GM15510 (cell line): ENCODE results near the gene ADAMTS8.

ENCODE experiments used
- POLR2A ChIP-seq: IDR thresholded peaks from 3 replicates; pipeline ENCODE4 v1.6.1; 2011; ENCODE audit warnings: borderline replicate concordance; ENCODE audit not compliant: insufficient read length; ENCODE audit errors: extremely low read depth

Gene ADAMTS8

DNA sequence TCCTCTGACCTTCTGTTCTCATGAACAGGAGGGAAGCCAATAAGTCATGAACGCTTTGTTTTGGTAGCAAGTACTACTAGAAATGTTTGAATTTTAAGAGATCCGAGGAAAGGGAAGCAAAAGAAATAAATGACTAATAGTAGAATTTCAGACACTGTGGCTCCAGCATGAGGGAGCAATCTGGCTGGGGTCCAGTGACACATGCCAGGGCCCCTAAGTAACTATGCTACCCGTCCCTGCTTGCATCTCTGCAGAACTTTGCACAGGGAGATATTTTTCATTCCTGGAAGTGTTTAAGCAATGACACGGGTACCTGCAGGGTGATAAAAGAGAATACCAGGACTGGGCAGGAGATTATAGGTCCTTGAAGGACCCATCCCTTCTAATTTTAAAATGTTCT, 7.3 kb upstream of the ADAMTS8 start:
- TF ChIP-seq POLR2A: no peak

GRCh38 chr11:130434521-130435223, 6.3 kb upstream of the ADAMTS8 start:
- no peak for TF ChIP-seq POLR2A

GRCh38 chr11:130433357-130433756, 4.9 kb upstream of the ADAMTS8 start:
- TF ChIP-seq POLR2A: no peak

- no peak for TF ChIP-seq POLR2A
Observed at GRCh38 chr11:130431801-130432200, 3.4 kb upstream of the ADAMTS8 start.

DNA sequence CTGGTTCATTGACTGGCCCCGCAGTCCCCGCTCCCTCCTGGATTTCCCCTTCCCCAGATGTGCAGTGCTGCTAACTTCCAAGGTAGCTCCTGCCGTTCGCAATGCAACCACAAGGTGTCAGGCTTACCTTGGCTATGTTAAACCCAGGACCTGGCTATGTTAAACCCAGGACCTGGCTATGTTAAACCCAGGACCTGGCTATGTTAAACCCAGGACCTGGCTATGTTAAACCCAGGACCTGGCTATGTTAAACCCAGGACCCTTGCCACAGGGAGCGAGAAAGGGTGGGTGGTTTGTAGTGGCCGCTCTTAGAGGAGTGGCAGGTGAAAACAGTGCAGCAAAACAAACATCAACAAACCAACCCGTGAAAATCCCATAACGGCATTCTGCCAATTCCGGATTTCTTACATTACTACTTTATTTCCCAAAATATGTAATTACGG, 2.9 kb upstream of the ADAMTS8 start:
- no peak for TF ChIP-seq POLR2A

- no peak for TF ChIP-seq POLR2A
Observed at GRCh38 chr11:130429983-130430382, 1.6 kb upstream of the ADAMTS8 start.

DNA sequence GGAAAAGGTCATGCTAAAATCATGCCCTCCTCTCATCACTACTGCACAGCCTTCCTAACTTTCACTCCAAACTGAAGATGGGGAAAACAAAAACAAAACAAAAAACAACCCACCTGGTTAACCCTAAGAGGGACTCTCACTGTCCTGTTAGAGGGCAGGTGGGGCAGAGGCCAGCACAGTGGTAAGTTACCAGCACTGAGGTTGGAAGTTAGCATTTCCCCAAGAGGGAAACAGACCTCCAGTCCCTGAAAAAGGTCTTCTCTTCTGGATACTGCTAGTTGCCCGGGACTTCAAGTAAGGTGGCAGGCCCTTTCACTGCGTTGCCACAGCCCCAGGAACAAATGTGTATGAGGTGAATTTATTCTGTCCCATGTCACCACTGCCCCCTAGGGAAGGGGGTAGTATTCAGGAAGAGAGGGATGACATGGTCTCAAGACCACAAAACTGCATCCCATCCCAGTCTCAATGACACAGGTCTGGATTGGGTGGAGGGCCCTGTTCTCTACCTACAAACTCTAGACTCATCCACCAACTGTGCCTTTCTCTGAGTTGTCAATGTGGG, 792 bp upstream of the ADAMTS8 start:
- TF ChIP-seq POLR2A: no peak

DNA sequence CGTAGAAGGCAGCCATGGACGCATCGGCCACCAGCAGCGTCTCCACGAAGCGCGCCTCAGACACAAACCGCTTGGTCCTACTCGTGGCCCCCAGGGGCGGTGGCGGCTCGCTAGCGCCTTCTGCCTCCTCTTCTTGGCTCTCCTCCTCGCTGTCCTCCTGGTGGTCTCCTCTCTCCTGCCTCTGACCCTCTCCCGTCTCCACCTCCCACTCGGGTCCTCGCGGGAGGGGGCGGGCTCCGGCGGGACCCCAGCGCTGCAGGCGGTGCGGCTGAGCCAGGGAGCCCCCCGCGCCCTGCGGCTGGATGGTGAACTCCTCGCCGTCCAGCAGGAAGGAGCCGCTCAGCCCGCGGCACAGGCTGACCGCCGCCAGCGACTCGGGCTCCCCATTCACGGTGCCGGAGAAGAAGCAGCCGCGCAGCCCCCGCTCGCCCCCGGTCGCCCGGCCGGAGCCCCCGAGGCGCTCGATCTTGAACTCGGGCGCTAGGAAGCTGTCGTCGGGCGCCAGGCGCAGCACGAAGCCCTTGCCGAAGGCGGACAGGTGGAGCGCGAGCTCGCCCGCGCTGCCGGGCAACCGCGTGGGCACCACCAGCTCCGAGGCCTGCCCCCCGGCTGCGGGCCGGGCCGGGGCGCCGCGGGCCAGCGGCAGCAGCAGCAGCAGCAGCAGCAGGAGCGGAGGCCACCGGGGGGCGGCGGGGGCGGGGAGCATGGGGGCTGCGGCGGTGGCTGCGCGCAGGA, 661 bp downstream of the ADAMTS8 start:
- no peak for TF ChIP-seq POLR2A

GRCh38 chr11:130426837-130427341, 1.5 kb downstream of the ADAMTS8 start:
- TF ChIP-seq POLR2A: no peak

GRCh38 chr11:130426223-130426836, 2.1 kb downstream of the ADAMTS8 start:
- no peak for TF ChIP-seq POLR2A

DNA sequence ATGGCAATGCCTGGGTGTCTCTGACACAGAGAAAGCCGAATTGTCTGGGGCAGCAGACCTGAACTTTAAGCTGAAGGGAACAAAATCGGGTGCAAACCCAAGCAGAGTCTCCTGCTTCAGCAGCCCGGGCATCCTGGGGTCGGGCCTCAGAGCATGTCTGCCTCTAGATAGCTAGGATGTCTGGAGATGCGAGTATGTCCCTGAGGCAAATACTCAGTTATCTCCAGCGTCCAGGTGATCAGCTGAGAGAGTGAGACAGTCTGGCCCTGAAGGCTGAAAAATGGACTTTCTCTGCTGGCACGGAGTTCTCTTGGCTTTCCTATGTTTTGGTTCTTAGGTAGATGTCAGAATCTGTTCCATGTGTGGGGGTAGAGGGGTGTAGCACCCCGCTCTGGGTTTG, 3.3 kb downstream of the ADAMTS8 start:
- no peak for TF ChIP-seq POLR2A

DNA sequence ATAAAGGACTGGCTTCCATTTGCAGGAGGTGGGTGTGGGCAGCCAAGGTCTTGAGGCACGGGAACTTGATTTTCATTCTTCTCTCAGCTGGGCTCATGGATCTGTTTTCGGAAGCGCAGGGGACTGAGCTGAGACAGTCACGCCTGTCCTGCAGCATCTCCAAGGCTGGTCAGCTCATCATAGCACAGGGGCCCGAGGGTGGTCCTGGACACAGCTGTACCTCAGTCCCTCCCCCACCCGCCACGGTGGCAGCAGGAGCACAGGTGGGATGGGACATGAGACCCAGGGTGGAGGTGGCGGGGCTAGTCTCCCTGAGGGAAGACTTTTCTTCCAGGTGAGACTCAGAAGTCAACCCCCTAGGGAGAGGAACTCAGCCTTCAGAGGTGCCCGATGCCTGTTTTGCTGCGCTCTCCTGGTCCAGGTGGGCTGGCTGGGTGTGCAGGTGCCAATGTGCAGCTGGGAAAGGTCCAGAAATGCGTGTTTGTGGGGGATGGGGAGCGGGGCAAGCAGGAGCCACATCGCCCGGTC, 3.7 kb downstream of the ADAMTS8 start:
- no peak for TF ChIP-seq POLR2A

GRCh38 chr11:130423541-130424142, 4.8 kb downstream of the ADAMTS8 start:
- TF ChIP-seq POLR2A: no peak

- no peak for TF ChIP-seq POLR2A
Observed at GRCh38 chr11:130422251-130422995, 6.0 kb downstream of the ADAMTS8 start.
